SK-N-MC (cell line): ENCODE results near the gene GOLGA2.
A peak's percentile ranks its signal among the peaks of the same experiment; 100 is the strongest.
"Not testable (repeated sequence)": the region's sequence is repeated elsewhere in the genome, so short reads cannot be mapped to it uniquely, and the experiment has no call there.

Experiments
- DNase-seq: peaks from one replicate; pipeline ENCODE4 v3.0.0-alpha.2; 2011; ENCODE audit warnings: low read depth, low spot score
- H3K27ac ChIP-seq: fragments of 200-600 bp; sonication (generic); 2 replicates; pipeline ENCODE4 v1.5.1; 2016; ENCODE audit warnings: mixed run types
- H3K36me3 ChIP-seq: fragments of 200-600 bp; sonication (generic); 2 replicates; pipeline ENCODE4 v1.6.1; 2017; ENCODE audit warnings: antibody characterized with exemption, low read length, mixed read lengths; ENCODE audit not compliant: insufficient read depth
- H3K4me3 ChIP-seq: fragments of 200-600 bp; sonication (generic); 2 replicates; pipeline ENCODE4 v1.5.1; 2016
- H3K9ac ChIP-seq: fragments of 200-600 bp; sonication (generic); 2 replicates; pipeline ENCODE4 v1.8.0; 2017; ENCODE audit warnings: mixed run types, mixed read lengths; ENCODE audit not compliant: insufficient read length
- H3K9me3 ChIP-seq: fragments of 200-600 bp; sonication (generic); 2 replicates; pipeline ENCODE4 v1.6.1; 2017; ENCODE audit warnings: low read depth, mild to moderate bottlenecking, antibody characterized with exemption, low read length, moderate library complexity, mixed read lengths
- EZH2 ChIP-seq: fragments of 200-600 bp; sonication (generic); IDR thresholded peaks from one replicate; pipeline ENCODE4 v1.6.1; 2017; ENCODE audit warnings: antibody characterized with exemption
- FOXP2 ChIP-seq: optimal IDR thresholded peaks from 2 replicates; pipeline ENCODE3; 2011; ENCODE audit warnings: mild to moderate bottlenecking, moderate library complexity; ENCODE audit not compliant: insufficient read depth; ENCODE audit errors: extremely low read length, control extremely low read depth
- POLR2AphosphoS5 ChIP-seq: IDR thresholded peaks from 2 replicates; pipeline ENCODE4 v1.6.1; 2012; ENCODE audit warnings: mild to moderate bottlenecking, low read depth, low read length, borderline replicate concordance

The GOLGA2 gene

GRCh38 chr9:128280084-128280622, 4.3 kb upstream of the GOLGA2 start:
- H3K27ac ChIP-seq, result no peak overlapping the region

GRCh38 chr9:128279088-128280073, 3.6 kb upstream of the GOLGA2 start:
- H3K9ac ChIP-seq, H3K4me3 ChIP-seq: not testable (repeated sequence)

More at GRCh38 chr9:128280084-128280622, 4.3 kb upstream of the GOLGA2 start:
- no peak for DNase-seq
- Histone ChIP-seq H3K36me3 (no peaks in the 10 kb centered on the region), H3K9ac (no peak overlapping the region), H3K4me3 (no peak overlapping the region), H3K9me3 (no peaks in the 10 kb centered on the region)
- TF ChIP-seq POLR2AphosphoS5, result no peak
- no peak for TF ChIP-seq EZH2
- no peak for TF ChIP-seq FOXP2

DNA sequence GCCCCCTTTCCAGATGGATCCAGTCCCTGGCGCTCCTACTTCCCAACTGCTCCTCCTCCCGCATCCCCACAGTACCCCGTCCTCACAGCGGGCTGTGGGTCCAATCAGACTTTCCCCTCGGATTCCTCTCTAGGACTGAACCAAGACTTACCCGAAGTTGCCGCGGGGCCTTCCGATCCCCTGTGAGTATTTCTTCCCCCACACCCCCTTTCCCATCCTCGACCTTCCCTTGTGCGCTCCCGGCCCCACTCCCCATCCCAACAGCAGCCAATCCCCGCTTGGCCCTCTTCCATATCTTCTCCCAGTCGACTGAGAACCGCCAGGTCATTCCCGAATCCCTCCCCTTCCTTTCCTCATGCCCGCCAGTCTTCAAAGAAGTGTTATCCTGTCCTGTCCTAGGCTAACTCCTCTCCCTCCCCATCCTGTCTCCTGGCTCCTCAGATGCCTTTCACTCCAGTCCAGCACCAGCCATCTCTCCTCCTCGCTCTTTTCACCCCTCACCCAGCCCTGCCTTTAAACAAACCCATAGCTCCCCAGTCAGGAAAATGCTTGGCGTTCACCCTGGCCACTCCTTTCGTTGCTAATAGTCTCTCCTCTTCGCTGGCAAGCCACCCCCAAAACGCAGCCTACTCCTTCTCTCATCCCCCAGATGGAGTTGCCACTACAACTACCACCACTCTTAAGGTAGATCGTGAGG, 915 bp upstream of the GOLGA2 start:
- peak overlapping the region; percentile 75; the same call in 1 of the 2 replicates for H3K27ac ChIP-seq
- H3K4me3 ChIP-seq, result peak overlapping the region; percentile 97

More at GRCh38 chr9:128279088-128280073, 3.6 kb upstream of the GOLGA2 start:
- not testable (repeated sequence) for H3K36me3 ChIP-seq, DNase-seq, H3K27ac ChIP-seq, H3K9me3 ChIP-seq

GRCh38 chr9:128276008-128276573, 284 bp upstream of the GOLGA2 start, which contains the start of gene SWI5:
Gene SWI5, plus strand, starts transcription at chr9:128276276.
- Histone ChIP-seq H3K4me3 (peak within 1 kb of the TSS; percentile 97), H3K27ac (peak within 1 kb of the TSS; percentile 75), H3K9me3 (no peaks in the 10 kb centered on the region), H3K36me3 (peaks cover 24% of the 10 kb centered on the region), H3K9ac (peak within 1 kb of the TSS; percentile 95)
- no peak for TF ChIP-seq EZH2
- TF ChIP-seq FOXP2, result no peak
- peak; percentile 95 for TF ChIP-seq POLR2AphosphoS5
- peak; percentile 98 for DNase-seq

More for the DNA sequence above, 915 bp upstream of the GOLGA2 start:
- no peak for TF ChIP-seq FOXP2
- no peak for TF ChIP-seq POLR2AphosphoS5
- TF ChIP-seq EZH2, result no peak
- DNase-seq, result no peak
- H3K36me3 ChIP-seq, result peaks cover 19% of the 10 kb centered on the region
- H3K9me3 ChIP-seq, result no peaks in the 10 kb centered on the region
- H3K9ac ChIP-seq, result peak overlapping the region; percentile 95

GRCh38 chr9:128274245-128274644, 1.6 kb downstream of the GOLGA2 start:
- no peak for DNase-seq
- H3K27ac ChIP-seq, result no peak overlapping the region
- H3K9me3 ChIP-seq, result no peaks in the 10 kb centered on the region
- peak overlapping the region; percentile 88 for H3K9ac ChIP-seq
- H3K4me3 ChIP-seq, result peak overlapping the region; percentile 97; the same call in 1 of the 2 replicates
- peaks cover 24% of the 10 kb centered on the region for H3K36me3 ChIP-seq
- TF ChIP-seq FOXP2, result no peak
- no peak for TF ChIP-seq EZH2
- no peak for TF ChIP-seq POLR2AphosphoS5

DNA sequence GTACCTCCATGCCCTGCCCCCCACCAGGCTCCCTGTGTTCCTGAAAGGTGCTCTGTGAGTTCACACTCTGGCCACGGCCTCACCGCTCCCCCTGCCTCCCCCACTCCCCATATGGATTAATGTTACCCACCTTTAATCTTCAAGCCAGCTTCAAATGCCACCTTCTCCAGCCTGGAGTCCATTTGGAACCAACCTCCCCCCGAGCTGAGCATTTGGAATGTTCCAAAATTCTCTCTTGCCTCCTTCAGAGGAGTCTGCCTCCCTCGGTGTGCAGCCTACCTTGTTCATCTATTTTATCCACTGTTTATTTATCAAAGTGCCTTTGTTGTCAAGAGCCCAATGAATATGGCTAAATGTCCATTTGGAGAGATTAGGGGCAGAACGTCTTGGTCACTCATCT, 4.3 kb downstream of the GOLGA2 start:
- no peak for TF ChIP-seq FOXP2
- no peak for TF ChIP-seq POLR2AphosphoS5
- TF ChIP-seq EZH2, result no peak
- Histone ChIP-seq H3K4me3 (no peak overlapping the region), H3K36me3 (peaks cover 24% of the 10 kb centered on the region), H3K9ac (no peak overlapping the region), H3K27ac (no peak overlapping the region), H3K9me3 (no peaks in the 10 kb centered on the region)
- DNase-seq, result no peak

GRCh38 chr9:128271112-128271511, 4.7 kb downstream of the GOLGA2 start:
- no peaks in the 10 kb centered on the region for H3K9me3 ChIP-seq
- H3K4me3 ChIP-seq, result no peak overlapping the region
- no peak for DNase-seq
- TF ChIP-seq EZH2 (no peak), FOXP2 (no peak), POLR2AphosphoS5 (no peak)
- no peak overlapping the region for H3K27ac ChIP-seq
- H3K9ac ChIP-seq, result no peak overlapping the region
- H3K36me3 ChIP-seq, result peaks cover 24% of the 10 kb centered on the region
